Retinal pigment epithelial cell (primary cell): ENCODE measurements around the gene STARD7.

Experiments used
- DNase-seq: peaks from one replicate; pipeline ENCODE4 v3.0.0-alpha.2; 2010; ENCODE audit warnings: low read depth
- H3K4me3 ChIP-seq: 2 replicates; pipeline ENCODE4 v1.5.1; 2011; ENCODE audit warnings: mild to moderate bottlenecking, low read length, control low read depth, moderate library complexity
- TF ChIP-seq, protein P1 (sequence below): conservative IDR thresholded peaks from 2 replicates; pipeline ENCODE4 v1.5.1; 2011; ENCODE audit warnings: low read depth, low read length, control low read depth, inconsistent platforms

The STARD7 gene

DNA sequence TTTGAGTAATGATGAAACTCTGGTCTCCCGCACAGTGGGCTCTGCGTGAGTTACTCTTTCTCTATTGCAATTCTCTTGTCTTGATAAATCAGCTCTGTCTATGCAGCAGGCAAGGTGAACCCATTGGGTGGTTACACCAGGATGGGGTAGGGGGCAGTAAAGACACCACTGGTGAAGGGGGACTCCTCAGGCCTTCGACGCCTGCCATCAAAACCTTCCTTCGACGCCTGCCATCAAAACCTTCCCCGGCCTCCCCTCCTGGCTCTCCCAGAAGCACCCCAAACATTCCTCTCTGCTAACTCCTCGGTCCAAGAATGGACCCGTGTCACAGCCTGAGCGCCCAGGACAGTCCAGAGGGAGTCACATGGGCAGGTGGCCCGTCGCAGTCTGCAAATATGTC is 4.8 kb upstream of the STARD7 start:
- no peak for DNase-seq
- TF ChIP-seq, protein P1, sequence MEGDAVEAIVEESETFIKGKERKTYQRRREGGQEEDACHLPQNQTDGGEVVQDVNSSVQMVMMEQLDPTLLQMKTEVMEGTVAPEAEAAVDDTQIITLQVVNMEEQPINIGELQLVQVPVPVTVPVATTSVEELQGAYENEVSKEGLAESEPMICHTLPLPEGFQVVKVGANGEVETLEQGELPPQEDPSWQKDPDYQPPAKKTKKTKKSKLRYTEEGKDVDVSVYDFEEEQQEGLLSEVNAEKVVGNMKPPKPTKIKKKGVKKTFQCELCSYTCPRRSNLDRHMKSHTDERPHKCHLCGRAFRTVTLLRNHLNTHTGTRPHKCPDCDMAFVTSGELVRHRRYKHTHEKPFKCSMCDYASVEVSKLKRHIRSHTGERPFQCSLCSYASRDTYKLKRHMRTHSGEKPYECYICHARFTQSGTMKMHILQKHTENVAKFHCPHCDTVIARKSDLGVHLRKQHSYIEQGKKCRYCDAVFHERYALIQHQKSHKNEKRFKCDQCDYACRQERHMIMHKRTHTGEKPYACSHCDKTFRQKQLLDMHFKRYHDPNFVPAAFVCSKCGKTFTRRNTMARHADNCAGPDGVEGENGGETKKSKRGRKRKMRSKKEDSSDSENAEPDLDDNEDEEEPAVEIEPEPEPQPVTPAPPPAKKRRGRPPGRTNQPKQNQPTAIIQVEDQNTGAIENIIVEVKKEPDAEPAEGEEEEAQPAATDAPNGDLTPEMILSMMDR, result no peak
- no peak overlapping the region for H3K4me3 ChIP-seq

- no peak for DNase-seq
- TF ChIP-seq, protein P1, result no peak
- no peak overlapping the region for H3K4me3 ChIP-seq
These were observed 3.7 kb upstream of the STARD7 start for GRCh38 chr2:96212339-96212738.

GRCh38 chr2:96209729-96210085 is 1.1 kb upstream of the STARD7 start:
- TF ChIP-seq, protein P1, result no peak
- H3K4me3 ChIP-seq, result peak overlapping the region; percentile 74
- no peak for DNase-seq

- peak overlapping the region; percentile 74 for H3K4me3 ChIP-seq
- TF ChIP-seq, protein P1, result no peak
These were observed 543 bp upstream of the STARD7 start for GRCh38 chr2:96209011-96209728.

GRCh38 chr2:96207774-96208142 is 869 bp downstream of the STARD7 start:
- TF ChIP-seq, protein P1, result no peak
- no peak for DNase-seq
- H3K4me3 ChIP-seq, result peak overlapping the region; percentile 74

More at GRCh38 chr2:96209011-96209728, 543 bp upstream of the STARD7 start:
- DNase-seq, result no peak

GRCh38 chr2:96207073-96207773 is 1.4 kb downstream of the STARD7 start:
- no peak for DNase-seq
- H3K4me3 ChIP-seq, result peak overlapping the region; percentile 74
- TF ChIP-seq, protein P1, result no peak

DNA sequence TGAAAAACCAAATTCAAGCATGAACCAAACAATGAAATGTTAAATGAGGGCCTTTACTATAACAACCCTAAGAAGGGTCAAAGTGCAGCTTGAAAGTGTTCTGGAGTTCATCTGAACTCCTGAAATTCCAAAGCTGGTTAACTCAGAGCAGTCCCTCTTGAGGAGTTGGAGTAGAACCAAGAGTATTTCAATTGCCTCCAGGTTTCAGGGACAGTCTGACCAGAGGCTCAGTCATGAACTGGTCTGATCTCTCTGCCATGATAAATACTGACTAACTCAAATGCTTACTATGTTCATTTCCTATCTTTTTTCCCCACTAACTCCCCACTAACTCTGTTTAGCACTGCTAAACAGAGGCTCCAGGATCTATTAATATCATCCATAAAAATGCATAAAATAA is 2.7 kb downstream of the STARD7 start:
- TF ChIP-seq, protein P1, result no peak
- peak overlapping the region; percentile 22 for H3K4me3 ChIP-seq
- no peak for DNase-seq
